Liver (tissue), 9 donors: Measurements from ENCODE around the gene ATXN10. TPM values are rescaled to one million over a fixed set of nuclear protein-coding genes. Genes with fewer than 3 reads are reported as not detected.

Experiments used
- DNase-seq: peaks from one replicate; pipeline ENCODE4 v3.0.0-alpha.2; 2017; ENCODE audit warnings: low spot score
- H3K27ac ChIP-seq, 2 donors: one replicate each; pipeline ENCODE4 v1.7.0; 2013; ENCODE audit warnings: inconsistent platforms in 2 of 2, low read length in 2 of 2, control low read depth in 1 of 2, low read depth in 1 of 2, mild to moderate bottlenecking in 1 of 2
- H3K27me3 ChIP-seq, 4 donors: one replicate each; pipeline versions ENCODE4 v1.6.1 to v1.7.0; 2013; ENCODE audit warnings: low read length in 3 of 4, inconsistent platforms in 1 of 4, mild to moderate bottlenecking in 1 of 4, moderate library complexity in 1 of 4; ENCODE audit not compliant: control insufficient read depth in 4 of 4, insufficient read depth in 4 of 4
- H3K36me3 ChIP-seq, 4 donors: one replicate each; pipeline versions ENCODE4 v1.6.1 to v1.7.0; 2013; ENCODE audit warnings: low read length in 3 of 4, mild to moderate bottlenecking in 3 of 4, low read depth in 1 of 4, moderate library complexity in 1 of 4; ENCODE audit not compliant: control insufficient read depth in 4 of 4, insufficient read depth in 3 of 4
- H3K4me1 ChIP-seq, 4 donors: one replicate each; pipeline versions ENCODE4 v1.6.1 to v1.7.0; 2013; ENCODE audit warnings: low read length in 3 of 4, mild to moderate bottlenecking in 3 of 4, moderate library complexity in 1 of 4; ENCODE audit not compliant: control insufficient read depth in 4 of 4, insufficient read depth in 4 of 4
- H3K4me3 ChIP-seq, 3 donors: one replicate each; pipeline versions ENCODE4 v1.6.1 to v1.7.0; 2013; ENCODE audit warnings: low read length in 3 of 3, control low read depth in 1 of 3, low read depth in 1 of 3, mild to moderate bottlenecking in 1 of 3
- H3K9ac ChIP-seq, 2 donors: one replicate each; pipeline ENCODE4 v1.7.0; 2013; ENCODE audit warnings: low read length in 2 of 2, mild to moderate bottlenecking in 2 of 2, moderate library complexity in 2 of 2, control low read depth in 1 of 2, low read depth in 1 of 2
- H3K9me3 ChIP-seq, 4 donors: one replicate each; pipeline versions ENCODE4 v1.6.1 to v1.7.0; 2013; ENCODE audit warnings: low read length in 3 of 4; ENCODE audit not compliant: control insufficient read depth in 4 of 4
- ATF3 ChIP-seq: IDR thresholded peaks from 2 replicates; pipeline ENCODE4 v1.6.1; 2016; ENCODE audit warnings: antibody characterized with exemption
- CTCF ChIP-seq: fragments of 150-350 bp; IDR thresholded peaks from 2 replicates; pipeline ENCODE4 v1.5.1; 2017; ENCODE audit warnings: improper control_type of control experiment, low read depth, low read length; ENCODE audit not compliant: missing input control
- EGR1 ChIP-seq, 2 donors: IDR thresholded peaks; 2 replicates each; pipeline ENCODE4 v1.6.1; 2016 to 2018; ENCODE audit warnings: antibody characterized with exemption in 2 of 2, low read depth in 2 of 2
- FOXA1 ChIP-seq: IDR thresholded peaks from 2 replicates; pipeline ENCODE4 v1.6.1; 2016; ENCODE audit warnings: antibody characterized with exemption
- FOXA2 ChIP-seq: IDR thresholded peaks from 2 replicates; pipeline ENCODE4 v1.6.1; 2016; ENCODE audit warnings: antibody characterized with exemption
- GABPA ChIP-seq, 2 donors: IDR thresholded peaks in 1 of 2; conservative IDR thresholded peaks in 1 of 2; 2 replicates each; pipeline ENCODE4 v1.6.1; 2016; ENCODE audit warnings: antibody characterized with exemption in 2 of 2, mild to moderate bottlenecking in 1 of 2, moderate library complexity in 1 of 2
- HNF4A ChIP-seq, 2 donors: conservative IDR thresholded peaks; 2 replicates each; pipeline ENCODE4 v1.6.1; 2016; ENCODE audit warnings: antibody characterized with exemption in 2 of 2, mild to moderate bottlenecking in 2 of 2
- HNF4G ChIP-seq: IDR thresholded peaks from 2 replicates; pipeline ENCODE4 v1.6.1; 2016; ENCODE audit warnings: antibody characterized with exemption
- JUND ChIP-seq, 2 donors: IDR thresholded peaks; 2 replicates each; pipeline ENCODE4 v1.6.1; 2016; ENCODE audit warnings: antibody characterized with exemption in 2 of 2
- MAX ChIP-seq: IDR thresholded peaks from 2 replicates; pipeline ENCODE4 v1.6.1; 2016; ENCODE audit warnings: antibody characterized with exemption
- NR2F2 ChIP-seq: IDR thresholded peaks from 2 replicates; pipeline ENCODE4 v1.6.1; 2016; ENCODE audit warnings: antibody characterized with exemption
- RAD21 ChIP-seq, 2 donors: IDR thresholded peaks; 2 replicates each; pipeline ENCODE4 v1.6.1; 2016; ENCODE audit warnings: antibody characterized with exemption in 2 of 2, mild to moderate bottlenecking in 2 of 2
- REST ChIP-seq: IDR thresholded peaks from 2 replicates; pipeline ENCODE4 v1.6.1; 2016; ENCODE audit warnings: antibody characterized with exemption, mild to moderate bottlenecking
- RXRA ChIP-seq, 2 donors: IDR thresholded peaks; 2 replicates each; pipeline ENCODE4 v1.6.1; 2017 to 2018; ENCODE audit warnings: antibody characterized with exemption in 2 of 2, mild to moderate bottlenecking in 1 of 2
- SP1 ChIP-seq: IDR thresholded peaks from 2 replicates; pipeline ENCODE4 v1.6.1; 2018; ENCODE audit warnings: antibody characterized with exemption, mild to moderate bottlenecking
- TAF1 ChIP-seq: conservative IDR thresholded peaks from 2 replicates; pipeline ENCODE4 v1.6.1; 2016; ENCODE audit warnings: antibody characterized with exemption, mild to moderate bottlenecking
- YY1 ChIP-seq: IDR thresholded peaks from 2 replicates; pipeline ENCODE4 v1.6.1; 2016; ENCODE audit warnings: antibody characterized with exemption, mild to moderate bottlenecking
- WGBS: extraction: QIAGEN DNeasy Blood & Tissue Kit; methylation state at CpG from one replicate; pipeline ENCODE4 v1.1.7; 2013; 5-methylcytosine and 5-hydroxymethylcytosine counted together
- polyA plus RNA-seq, 2 donors: library from polyadenylated mRNA; stranded (reverse) in 1 of 2; unstranded in 1 of 2; fragments of 200-250 nt in 1 of 2; fragments of >200 nt in 1 of 2; fragmentation: Nextera tagmentation in 1 of 2; extraction: Ambion mirVana in 1 of 2; gene quantifications; one replicate each; pipeline versions ENCODE4 v1.2.1 to v1.2.3, GENCODE V29; 2013 to 2015
- total RNA-seq, 2 donors: library from RNA; depleted of rRNA; stranded (reverse); fragments of >200 nt; gene quantifications; one replicate each; pipeline ENCODE4 v1.2.3, GENCODE V29; 2014
- TF ChIP-seq, protein P1 (sequence below): IDR thresholded peaks from 2 replicates; pipeline ENCODE4 v1.6.1; 2016; ENCODE audit warnings: antibody characterized with exemption
- donor health status: healthy.
- donor health status: healthy.
- donor health status: healthy.
- donor health status: healthy.
- donor health status: healthy.

The ATXN10 gene
- total and polyA plus RNA-seq, 4 donors = 34.9 to 100 (median 69.7) TPM

- H3K4me1 ChIP-seq = peaks cover 2 to 16% (median 9%) of the 10 kb centered on the region in 4 donors
- H3K27me3 ChIP-seq = no peaks in the 10 kb centered on the region
- DNase-seq = no peak
- 99% methylated on average over 2 of the region's 2 CpGs for WGBS
- H3K4me3 ChIP-seq = no peak overlapping the region
- TF ChIP-seq RAD21 (IDR thresholded peaks at IDR 0.05) = no peak
- no peak for TF ChIP-seq GABPA (IDR thresholded peaks at IDR 0.05 in 1 of 2, conservative IDR thresholded peaks at IDR 0.05 in 1 of 2)
- TF ChIP-seq RXRA (IDR thresholded peaks at IDR 0.05) = no peak
- no peak for TF ChIP-seq FOXA2
- TF ChIP-seq SP1 = no peak
- TF ChIP-seq REST = no peak
- TF ChIP-seq EGR1 (IDR thresholded peaks at IDR 0.05; ENCODE audit: low read depth in 2 of 2) = no peak
- no peak for TF ChIP-seq TAF1
- TF ChIP-seq YY1 = no peak
- no peak for TF ChIP-seq HNF4G
- no peak for TF ChIP-seq JUND (IDR thresholded peaks at IDR 0.05)
- no peak for TF ChIP-seq MAX
- TF ChIP-seq, protein P1, sequence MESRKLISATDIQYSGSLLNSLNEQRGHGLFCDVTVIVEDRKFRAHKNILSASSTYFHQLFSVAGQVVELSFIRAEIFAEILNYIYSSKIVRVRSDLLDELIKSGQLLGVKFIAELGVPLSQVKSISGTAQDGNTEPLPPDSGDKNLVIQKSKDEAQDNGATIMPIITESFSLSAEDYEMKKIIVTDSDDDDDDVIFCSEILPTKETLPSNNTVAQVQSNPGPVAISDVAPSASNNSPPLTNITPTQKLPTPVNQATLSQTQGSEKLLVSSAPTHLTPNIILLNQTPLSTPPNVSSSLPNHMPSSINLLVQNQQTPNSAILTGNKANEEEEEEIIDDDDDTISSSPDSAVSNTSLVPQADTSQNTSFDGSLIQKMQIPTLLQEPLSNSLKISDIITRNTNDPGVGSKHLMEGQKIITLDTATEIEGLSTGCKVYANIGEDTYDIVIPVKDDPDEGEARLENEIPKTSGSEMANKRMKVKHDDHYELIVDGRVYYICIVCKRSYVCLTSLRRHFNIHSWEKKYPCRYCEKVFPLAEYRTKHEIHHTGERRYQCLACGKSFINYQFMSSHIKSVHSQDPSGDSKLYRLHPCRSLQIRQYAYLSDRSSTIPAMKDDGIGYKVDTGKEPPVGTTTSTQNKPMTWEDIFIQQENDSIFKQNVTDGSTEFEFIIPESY = no peak
- no peak for TF ChIP-seq NR2F2
- no peak for TF ChIP-seq HNF4A (conservative IDR thresholded peaks at IDR 0.05)
- no peak for TF ChIP-seq ATF3
- no peak for TF ChIP-seq FOXA1
- TF ChIP-seq CTCF = no peak
- no peak overlapping the region for H3K9ac ChIP-seq
- no peak overlapping the region for H3K27ac ChIP-seq
- H3K36me3 ChIP-seq = peaks cover 1 to 29% (median 21%) of the 10 kb centered on the region in 4 donors
- no peaks in the 10 kb centered on the region for H3K9me3 ChIP-seq
Measured at GRCh38 chr22:45704648-45705047, 33.0 kb downstream of the ATXN10 start.
